Gastroesophageal sphincter (tissue), 3 donors: ENCODE measurements around the gene SPTB.

ENCODE experiments used
- EP300 ChIP-seq: sonication (generic); formaldehyde crosslinking; IDR thresholded peaks from one replicate; pipeline ENCODE4 v1.6.1; 2017; ENCODE audit warnings: antibody characterized with exemption, mild to moderate bottlenecking
- POLR2A ChIP-seq, 2 donors: fragments of 450-650 bp; IDR thresholded peaks; one replicate each; pipeline ENCODE4 v1.6.1; 2017; ENCODE audit warnings: antibody characterized with exemption in 2 of 2, mild to moderate bottlenecking in 2 of 2, moderate library complexity in 1 of 2
- POLR2AphosphoS5 ChIP-seq: sonication (generic); formaldehyde crosslinking; IDR thresholded peaks from one replicate; pipeline ENCODE4 v1.6.1; 2017; ENCODE audit warnings: antibody characterized with exemption
- TF ChIP-seq, protein P1 (sequence below), 4 experiments: fragments of 200-600 bp in 2 of 4; fragments of 450-650 bp in 2 of 4; sonication (generic) in 1 of 4; IDR thresholded peaks; one replicate each; pipeline ENCODE4 v1.5.1; 2017 to 2019; ENCODE audit warnings: antibody characterized with exemption in 4 of 4, mild to moderate bottlenecking in 2 of 4, moderate library complexity in 2 of 4

DNA sequence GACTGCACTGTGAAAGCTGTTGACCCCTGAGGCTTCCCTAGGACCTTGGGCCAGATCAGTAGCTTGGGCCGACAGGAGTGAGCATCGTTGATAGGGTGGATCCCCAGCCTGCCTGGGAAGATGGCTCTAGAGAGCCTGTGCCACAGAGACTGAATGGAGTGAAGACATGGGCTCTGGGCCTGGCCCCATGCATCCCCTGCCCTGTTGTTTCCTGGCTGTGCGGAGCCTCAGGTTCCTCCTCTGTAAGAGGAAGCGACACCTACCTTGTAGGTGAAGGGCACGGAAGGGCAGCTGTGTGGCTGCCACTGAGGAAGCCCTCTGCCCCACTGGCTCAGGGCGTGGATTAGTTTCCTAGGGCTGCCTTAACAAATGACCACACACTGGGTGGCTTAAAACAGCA, 151.6 kb downstream of the SPTB start:
- TF ChIP-seq, protein P1, sequence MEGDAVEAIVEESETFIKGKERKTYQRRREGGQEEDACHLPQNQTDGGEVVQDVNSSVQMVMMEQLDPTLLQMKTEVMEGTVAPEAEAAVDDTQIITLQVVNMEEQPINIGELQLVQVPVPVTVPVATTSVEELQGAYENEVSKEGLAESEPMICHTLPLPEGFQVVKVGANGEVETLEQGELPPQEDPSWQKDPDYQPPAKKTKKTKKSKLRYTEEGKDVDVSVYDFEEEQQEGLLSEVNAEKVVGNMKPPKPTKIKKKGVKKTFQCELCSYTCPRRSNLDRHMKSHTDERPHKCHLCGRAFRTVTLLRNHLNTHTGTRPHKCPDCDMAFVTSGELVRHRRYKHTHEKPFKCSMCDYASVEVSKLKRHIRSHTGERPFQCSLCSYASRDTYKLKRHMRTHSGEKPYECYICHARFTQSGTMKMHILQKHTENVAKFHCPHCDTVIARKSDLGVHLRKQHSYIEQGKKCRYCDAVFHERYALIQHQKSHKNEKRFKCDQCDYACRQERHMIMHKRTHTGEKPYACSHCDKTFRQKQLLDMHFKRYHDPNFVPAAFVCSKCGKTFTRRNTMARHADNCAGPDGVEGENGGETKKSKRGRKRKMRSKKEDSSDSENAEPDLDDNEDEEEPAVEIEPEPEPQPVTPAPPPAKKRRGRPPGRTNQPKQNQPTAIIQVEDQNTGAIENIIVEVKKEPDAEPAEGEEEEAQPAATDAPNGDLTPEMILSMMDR (IDR thresholded peaks at IDR 0.05), result no peak
- TF ChIP-seq POLR2A (IDR thresholded peaks at IDR 0.05), result no peak
- no peak for TF ChIP-seq EP300
- no peak for TF ChIP-seq POLR2AphosphoS5
